Frontal cortex (tissue), 4 donors: Measurements from ENCODE around the gene IFITM5. TPM values are rescaled to one million over a fixed set of nuclear protein-coding genes. Genes with fewer than 3 reads are reported as not detected.
"Not testable (repeated sequence)": the region's sequence is repeated elsewhere in the genome, so short reads cannot be mapped to it uniquely, and the experiment has no call there.

ENCODE experiments used
- DNase-seq, 2 donors: peaks; one replicate each; pipeline ENCODE4 v3.0.0; 2012; ENCODE audit warnings: low spot score in 2 of 2
- FAIRE-seq: peaks from 2 replicates; lab custom pipeline; 2012; peaks lifted over from hg19 to GRCh38; lab: Jason Lieb, UNC
- total RNA-seq: library from RNA; depleted of rRNA; stranded (reverse); fragments of >200 nt; gene quantifications from one replicate; pipeline ENCODE4 v1.2.3, GENCODE V29; 2014
- donor health status: control.
- donor health status: control.
- donor health status: control.

IFITM5 gene
- total RNA-seq, 1 donor from 2014 or later = not detected

DNA sequence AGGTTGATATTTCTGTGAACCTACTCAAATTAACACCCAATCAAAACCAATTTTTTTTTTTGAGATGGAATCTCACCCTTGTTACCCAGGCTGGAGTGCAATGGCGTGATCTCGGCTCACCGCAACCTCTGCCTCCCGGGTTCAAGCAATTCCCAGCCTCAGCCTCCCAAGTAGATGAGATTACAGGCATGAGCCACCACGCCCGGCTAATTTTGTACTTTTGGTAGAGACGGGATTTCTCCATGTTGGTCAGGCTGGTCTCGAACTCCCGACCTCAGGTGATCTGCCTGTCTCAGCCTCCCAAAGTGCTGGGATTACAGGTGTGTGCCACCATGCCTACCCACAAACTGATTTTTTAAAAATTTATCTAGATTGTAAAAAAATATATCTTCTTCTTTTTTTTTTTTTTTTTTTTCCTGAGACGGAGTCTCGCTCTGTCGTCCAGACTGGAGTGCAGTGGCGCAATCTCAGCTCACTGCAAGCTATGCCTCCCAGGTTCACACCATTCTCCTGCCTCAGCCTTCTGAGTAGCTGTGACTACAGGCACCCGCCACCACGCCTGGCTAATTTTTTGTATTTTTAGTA is 29.3 kb upstream of the IFITM5 start:
- not testable (repeated sequence) for FAIRE-seq, DNase-seq

DNA sequence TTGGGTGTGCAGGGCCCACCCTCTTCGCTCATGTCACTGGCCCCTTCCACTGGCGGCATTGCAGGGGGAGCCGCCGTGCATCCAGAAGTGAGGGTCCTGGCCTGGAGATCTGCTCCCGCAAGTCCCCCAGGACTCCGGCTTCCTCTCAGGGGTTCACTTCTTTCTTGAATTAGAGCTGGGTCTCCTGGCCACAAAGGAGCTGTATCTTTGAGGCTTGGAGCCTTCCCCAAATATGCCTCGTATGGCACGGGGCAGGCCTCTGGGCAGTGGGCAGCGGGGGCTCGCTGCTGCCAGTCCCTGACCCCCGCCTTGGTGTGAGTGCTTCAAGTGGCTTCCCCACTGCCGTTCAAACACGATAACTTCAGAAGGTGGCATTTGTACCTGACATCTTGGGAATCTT is 28.7 kb upstream of the IFITM5 start:
- no peak for DNase-seq
- no peak for FAIRE-seq

- FAIRE-seq = no peak
- no peak for DNase-seq
Observed at GRCh38 chr11:327581-327923, 28.2 kb upstream of the IFITM5 start.

- FAIRE-seq = no peak
- peak in 1 of 2 donors; percentile 64 for DNase-seq
Observed at GRCh38 chr11:326842-327580, 27.7 kb upstream of the IFITM5 start.

GRCh38 chr11:326592-326841 is 27.2 kb upstream of the IFITM5 start:
- DNase-seq = no peak
- FAIRE-seq = no peak

DNA sequence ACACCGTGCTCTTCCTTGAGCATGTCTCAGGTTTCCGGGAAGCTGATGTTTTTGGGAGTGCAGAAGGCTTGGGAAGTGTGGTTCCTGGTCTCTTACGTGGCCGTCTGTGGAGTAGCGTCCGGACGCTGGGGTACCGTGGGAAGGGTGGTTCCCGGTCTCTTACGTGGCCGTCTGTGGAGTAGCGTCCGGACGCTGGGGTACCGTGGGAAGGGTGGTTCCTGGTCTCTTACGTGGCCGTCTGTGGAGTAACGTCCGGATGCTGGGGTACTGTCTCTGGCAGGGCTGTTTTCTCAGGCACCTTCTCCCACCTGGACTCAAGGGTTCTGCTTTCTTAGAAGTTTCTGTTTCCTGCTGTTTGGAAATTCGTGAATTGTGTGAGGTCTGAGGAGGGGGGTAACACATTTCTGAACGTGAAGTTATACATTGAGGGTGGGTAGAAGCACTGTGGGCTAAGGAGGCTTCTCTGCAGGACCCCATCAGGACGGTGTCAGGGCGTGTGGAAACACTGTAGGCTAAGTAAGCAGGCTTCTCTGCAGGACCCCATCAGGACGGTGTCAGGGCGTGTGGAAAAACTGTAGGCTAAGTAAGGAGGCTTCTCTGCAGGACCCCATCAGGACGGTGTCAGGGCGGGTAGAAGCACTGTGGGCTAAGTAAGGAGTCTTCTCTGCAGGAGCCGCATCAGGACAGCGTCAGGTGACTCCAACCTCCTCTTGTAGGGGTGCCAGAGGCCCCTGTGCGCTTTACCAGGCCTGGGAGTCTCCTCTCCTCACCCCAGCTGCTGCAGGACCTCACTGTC is 26.7 kb upstream of the IFITM5 start:
- FAIRE-seq = no peak
- DNase-seq = no peak

DNA sequence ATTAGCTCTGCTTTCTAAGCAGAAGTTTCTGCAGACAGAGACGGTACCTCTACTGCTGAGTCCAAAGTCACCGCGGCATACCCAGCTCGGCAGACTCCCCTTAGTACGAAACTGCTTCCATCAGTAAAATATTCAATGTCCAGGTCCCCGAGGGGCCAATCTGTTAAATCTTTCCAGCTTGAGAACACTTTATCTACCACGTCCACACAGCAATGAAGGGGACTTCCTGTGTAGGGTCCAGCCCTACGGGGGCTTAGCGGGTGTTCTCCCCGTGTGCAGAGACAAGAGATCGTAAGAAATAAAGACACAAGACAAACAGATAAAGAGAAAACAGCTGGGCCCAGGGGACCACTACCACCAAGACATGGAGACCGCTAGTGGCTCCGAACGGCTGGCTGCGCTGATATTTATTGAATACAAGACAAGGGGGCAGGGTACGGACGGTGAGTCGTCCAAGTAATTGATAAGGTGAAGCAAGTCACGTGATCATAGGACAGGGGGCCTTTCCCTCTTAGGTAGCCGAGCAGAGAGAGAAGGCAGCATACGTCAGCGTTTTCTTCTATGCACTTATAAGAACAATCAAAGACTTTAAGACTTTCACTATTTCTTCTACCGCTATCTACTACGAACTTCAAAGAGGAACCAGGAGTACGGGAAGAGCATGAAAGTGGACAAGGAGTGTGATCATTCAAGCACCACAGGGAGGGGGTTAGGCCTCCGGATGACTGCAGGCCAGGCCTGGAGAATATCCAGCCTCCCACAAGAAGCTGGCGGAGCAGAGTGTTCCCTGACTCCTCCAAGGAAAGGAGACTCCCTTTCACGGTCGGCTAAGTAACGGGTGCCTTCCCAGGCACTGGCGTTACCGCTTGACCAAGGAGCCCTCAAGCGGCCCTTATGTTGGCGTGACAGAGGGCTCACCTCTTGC is 25.5 kb upstream of the IFITM5 start:
- not testable (repeated sequence) for DNase-seq, FAIRE-seq

DNA sequence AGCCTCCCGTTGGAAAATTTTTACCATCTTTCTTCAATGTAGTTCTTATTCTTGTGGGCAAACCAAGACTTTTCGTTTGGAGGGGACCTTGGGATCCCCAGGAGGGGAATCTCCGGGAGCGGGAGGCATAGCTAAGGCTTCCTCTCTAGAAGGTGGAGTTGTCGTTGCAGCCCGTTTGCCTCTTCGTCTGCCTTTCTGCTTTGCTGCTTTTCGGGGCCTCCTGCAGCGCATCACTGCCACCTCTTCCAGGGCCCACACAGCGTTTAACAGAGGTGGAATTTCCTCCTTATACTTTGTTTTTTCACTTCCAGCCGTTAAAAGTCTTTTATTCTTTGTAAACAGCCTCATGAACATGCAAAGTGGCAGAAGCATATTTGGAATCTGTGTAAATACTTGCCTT is 24.8 kb upstream of the IFITM5 start:
- no peak for FAIRE-seq
- no peak for DNase-seq

DNA sequence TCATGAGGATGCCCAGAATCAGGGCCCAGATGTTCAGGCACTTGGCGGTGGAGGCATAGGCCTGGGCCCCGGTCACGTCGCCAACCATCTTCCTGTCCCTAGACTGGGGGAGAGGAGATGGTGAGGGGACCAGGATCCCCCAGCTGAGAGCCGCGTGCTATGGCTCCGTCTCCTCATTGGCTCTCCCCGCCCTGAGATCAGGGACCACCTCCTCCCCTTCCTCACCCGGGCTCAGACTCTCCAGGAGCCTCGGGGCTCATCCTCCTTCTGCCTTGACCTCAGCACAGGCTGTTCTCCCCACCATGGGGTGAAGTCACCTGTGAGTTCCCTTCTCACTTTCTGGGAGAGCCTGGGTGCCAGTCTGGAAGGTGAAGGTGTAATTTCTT is 20.6 kb upstream of the IFITM5 start:
- not testable (repeated sequence) for DNase-seq, FAIRE-seq

DNA sequence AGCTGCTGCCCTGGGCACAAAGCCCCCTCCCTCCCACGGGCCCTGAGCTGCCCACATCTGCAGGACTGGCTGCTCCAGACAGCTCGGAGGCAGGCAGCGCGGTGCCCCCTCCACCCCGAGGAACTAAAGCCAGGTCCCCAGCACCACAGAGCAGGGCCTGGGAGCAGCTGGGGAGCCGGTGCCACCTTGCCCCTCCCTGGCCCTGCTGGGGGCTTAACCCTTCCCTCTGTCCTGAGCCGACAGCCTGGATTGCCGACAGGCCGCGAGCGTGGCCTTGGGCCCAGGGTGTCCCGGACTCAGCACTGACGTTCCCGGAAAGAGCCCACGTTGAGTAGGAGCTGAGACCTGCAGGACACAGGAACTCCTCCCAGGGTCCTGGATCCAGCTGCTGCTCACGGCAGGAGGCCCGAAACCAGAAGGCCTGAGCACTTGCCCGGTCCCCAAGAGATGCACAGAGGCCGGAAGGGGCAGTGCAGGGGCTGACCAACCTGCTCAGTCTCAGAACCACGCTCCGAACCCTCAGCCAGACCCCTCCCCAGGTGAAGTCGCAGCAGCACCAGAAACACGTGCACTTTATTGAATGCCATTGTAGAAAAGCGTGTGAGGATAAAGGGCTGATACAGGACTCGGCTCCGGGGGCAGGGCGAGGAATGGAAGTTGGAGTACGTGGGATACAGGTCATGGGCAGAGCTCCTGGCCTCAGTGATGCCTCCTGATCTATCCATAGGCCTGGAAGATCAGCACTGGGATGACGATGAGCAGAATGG is 20.0 kb upstream of the IFITM5 start:
- FAIRE-seq, DNase-seq: not testable (repeated sequence)

DNA sequence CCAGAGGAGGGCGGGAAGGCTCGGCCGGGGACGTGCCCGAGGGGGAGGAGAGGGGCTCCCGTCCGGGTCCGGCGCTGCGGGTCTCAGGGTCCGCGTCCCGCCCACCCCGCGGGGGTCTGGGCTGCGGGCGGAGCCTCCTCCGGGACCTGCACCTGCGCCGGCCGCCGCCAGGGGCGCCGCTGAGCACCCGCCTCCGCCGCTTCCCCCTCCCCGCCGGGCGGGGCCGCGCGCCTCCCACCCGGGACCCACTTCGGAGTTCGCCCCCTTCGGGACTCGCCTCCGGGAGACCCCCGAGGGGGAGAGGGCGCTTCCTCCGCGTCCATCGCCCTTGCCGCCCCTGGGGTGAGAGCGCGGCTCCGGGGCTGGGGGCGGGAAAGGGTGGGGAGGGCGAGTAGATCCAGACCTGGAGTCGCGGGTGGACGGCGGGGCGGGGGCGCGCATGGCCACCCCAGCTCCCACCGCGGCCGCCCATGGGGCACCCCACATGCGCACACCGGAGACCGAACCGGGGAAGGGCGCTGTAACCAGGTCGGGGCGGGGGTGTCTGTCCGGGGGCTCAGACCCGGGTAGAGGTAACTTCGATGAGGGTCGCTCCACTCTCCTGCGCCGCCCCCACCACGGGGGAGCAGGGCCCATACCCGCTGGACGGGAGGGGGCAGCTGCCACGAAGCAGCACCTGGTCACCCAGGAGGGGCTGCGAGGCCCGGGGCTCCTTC is 19.2 kb upstream of the IFITM5 start:
- FAIRE-seq, DNase-seq: not testable (repeated sequence)

DNA sequence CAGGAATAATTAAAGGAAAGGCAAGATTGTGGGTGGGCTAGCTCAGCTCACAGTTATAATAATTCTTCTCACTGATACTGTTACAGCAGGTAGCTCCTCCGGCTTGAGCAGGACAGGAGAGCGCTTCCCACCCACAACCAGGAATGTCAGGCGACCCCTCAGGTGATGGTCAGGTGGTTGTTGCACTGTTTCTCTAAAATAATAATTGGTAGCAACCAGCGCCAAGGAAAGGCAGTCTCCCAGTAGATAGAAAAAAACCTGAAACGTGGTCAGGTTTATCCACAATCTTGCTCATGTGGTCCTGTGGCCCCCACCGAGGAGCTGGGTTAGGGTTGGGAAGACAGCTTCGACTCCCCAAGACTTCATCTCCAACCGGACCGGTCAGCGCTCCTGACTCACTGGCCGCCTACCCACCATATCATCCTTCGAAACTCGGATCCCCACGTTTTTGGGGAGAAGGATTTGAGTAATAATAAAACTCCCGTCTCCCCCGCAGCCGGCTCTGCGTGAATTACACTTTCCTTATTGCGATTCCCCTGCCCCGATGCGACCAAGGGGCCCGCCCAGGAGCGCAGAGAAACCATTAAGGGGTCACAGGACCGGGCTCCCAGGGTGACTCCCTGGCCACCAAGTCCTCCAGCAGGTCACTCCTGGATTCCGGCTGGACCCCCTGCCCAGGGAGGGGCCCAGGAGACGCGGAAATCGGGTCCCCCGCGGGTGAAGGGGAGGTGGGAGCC is 18.5 kb upstream of the IFITM5 start:
- not testable (repeated sequence) for FAIRE-seq, DNase-seq

DNA sequence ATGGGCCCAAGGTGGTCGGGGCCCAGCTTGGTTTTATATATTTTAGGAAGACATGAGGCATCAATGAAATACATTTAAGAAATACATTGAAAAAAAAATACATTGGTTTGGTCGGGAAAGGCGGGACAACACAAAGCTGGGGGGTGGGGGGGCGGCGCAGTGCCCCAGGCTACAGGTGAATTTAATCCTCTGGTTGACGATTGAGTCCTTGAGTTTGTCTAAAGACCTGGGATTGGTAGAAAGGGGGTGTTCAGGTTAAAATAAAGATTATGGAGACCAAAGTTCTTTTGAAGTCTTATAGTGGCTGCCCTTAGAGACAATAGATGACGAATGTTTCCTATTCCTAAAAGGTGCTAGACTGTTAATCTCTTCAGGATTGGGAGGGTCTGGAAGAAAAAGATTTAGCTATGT is 17.6 kb upstream of the IFITM5 start:
- FAIRE-seq = no peak
- DNase-seq = no peak

- no peak for DNase-seq
Observed at GRCh38 chr11:316031-316701, 16.8 kb upstream of the IFITM5 start.

GRCh38 chr11:315516-315994 is 16.2 kb upstream of the IFITM5 start:
- no peak for FAIRE-seq
- no peak for DNase-seq

More at GRCh38 chr11:316031-316701, 16.8 kb upstream of the IFITM5 start:
- no peak for FAIRE-seq

- DNase-seq (no peak), FAIRE-seq (no peak)
Observed at GRCh38 chr11:315051-315481, 15.7 kb upstream of the IFITM5 start.

DNA sequence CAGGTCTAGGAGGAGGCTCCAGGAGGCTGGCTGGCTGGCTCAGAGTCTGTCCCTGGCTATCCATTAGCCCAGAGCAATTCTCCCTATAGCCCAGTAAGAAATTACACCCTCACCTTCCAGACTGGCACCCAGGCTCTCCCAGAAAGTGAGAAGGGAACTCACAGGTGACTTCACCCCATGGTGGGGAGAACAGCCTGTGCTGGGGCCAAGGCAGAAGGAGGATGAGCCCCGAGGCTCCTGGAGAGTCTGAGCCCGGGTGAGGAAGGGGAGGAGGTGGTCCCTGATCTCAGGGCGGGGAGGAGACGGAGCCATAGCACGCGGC is 15.2 kb upstream of the IFITM5 start:
- DNase-seq, FAIRE-seq: not testable (repeated sequence)
